Measurements from ENCODE around the gene ATAD3C. TPM values are rescaled to one million over a fixed set of nuclear protein-coding genes. Genes with fewer than 3 reads are reported as not detected.

The ATAD3C gene
- polyA plus RNA-seq, 1 of the 3 experiments (the other 2 are of a cell fraction) = 0.38 TPM

GRCh38 chr1:1406101-1406820, 43.2 kb upstream of the ATAD3C start:
- peak overlapping the region; percentile 72 to 77 for H3K27ac ChIP-seq (ENCODE audit: low read depth in 2 of 2, low read length in 1 of 2)
- DNase-seq = peak; percentile 51
- H3K79me2 ChIP-seq (ENCODE audit: insufficient read depth) = peaks cover 79% of the 10 kb centered on the region
- H3K4me3 ChIP-seq (ENCODE audit: low read depth in 2 of 2, low read length in 1 of 2) = peak overlapping the region; percentile 74 to 77
- H3K9me3 ChIP-seq = no peaks in the 10 kb centered on the region
- H3K9me2 ChIP-seq = no peaks in the 10 kb centered on the region
- WGBS (ENCODE audit: low lambda C conversion rate) = 42% methylated on average over 33 of the region's 43 CpGs
- TF ChIP-seq EZH2phosphoT487 (IDR thresholded peaks at IDR 0.05; ENCODE audit: borderline replicate concordance, low read depth) = no peak
- no peak for TF ChIP-seq ELF1 (IDR thresholded peaks at IDR 0.05)
- TF ChIP-seq GATA2 (CRISPR knock-in tag; IDR thresholded peaks at IDR 0.05) = no peak
- no peak for TF ChIP-seq SMC3 (IDR thresholded peaks at IDR 0.05; ENCODE audit: low read depth, low read length)
- peak; percentile 49; the same call in 1 of the 2 replicates for TF ChIP-seq MXI1 (IDR thresholded peaks at IDR 0.05; ENCODE audit: low read depth, low read length)
- TF ChIP-seq RAD21 (IDR thresholded peaks at IDR 0.05; ENCODE audit: low read length) = peak; percentile 15; the same call in 1 of the 2 replicates
- no peak for TF ChIP-seq FOXJ3 (CRISPR knock-in tag; IDR thresholded peaks at IDR 0.05)
- TF ChIP-seq FOSL2 (IDR thresholded peaks at IDR 0.05; ENCODE audit: borderline replicate concordance, low read depth) = no peak
- TF ChIP-seq USF1 (IDR thresholded peaks at IDR 0.05; ENCODE audit: borderline replicate concordance, low read depth) = no peak
- TF ChIP-seq FOXM1 (IDR thresholded peaks at IDR 0.05; ENCODE audit: low read depth) = no peak
- TF ChIP-seq CHD2 (IDR thresholded peaks at IDR 0.05; ENCODE audit: low read length, partially characterized antibody) = no peak
- no peak for TF ChIP-seq TEAD4 (IDR thresholded peaks at IDR 0.05; ENCODE audit: borderline replicate concordance, insufficient read depth)
- no peak for TF ChIP-seq CTCF (IDR thresholded peaks at IDR 0.05)
- no peak for TF ChIP-seq NFIC (IDR thresholded peaks at IDR 0.05; ENCODE audit: borderline replicate concordance)
- TF ChIP-seq MEF2A (IDR thresholded peaks at IDR 0.05; ENCODE audit: borderline replicate concordance, low read depth) = no peak
- TF ChIP-seq POLR2AphosphoS5 (IDR thresholded peaks at IDR 0.05; ENCODE audit: low read depth, low read length) = peak; percentile 13; the same call in 1 of the 2 replicates
- no peak for TF ChIP-seq NRF1 (IDR thresholded peaks at IDR 0.05; ENCODE audit: low read depth, low read length)
- TF ChIP-seq JUND (IDR thresholded peaks at IDR 0.05) = no peak
- TF ChIP-seq MAX (IDR thresholded peaks at IDR 0.05; ENCODE audit: low read depth) = no peak
- no peak for TF ChIP-seq SIN3A (IDR thresholded peaks at IDR 0.05; ENCODE audit: borderline replicate concordance, low read depth, low read length)
- TF ChIP-seq RXRA (IDR thresholded peaks at IDR 0.05; ENCODE audit: borderline replicate concordance, low read depth) = no peak
- TF ChIP-seq EP300 (IDR thresholded peaks at IDR 0.05; ENCODE audit: borderline replicate concordance in 1 of 2, low read depth in 1 of 2, low read length in 1 of 2) = no peak
- TF ChIP-seq ZBTB33 (IDR thresholded peaks at IDR 0.05; ENCODE audit: borderline replicate concordance, low read depth) = no peak
- no peak for TF ChIP-seq YY1 (IDR thresholded peaks at IDR 0.05; ENCODE audit: low read depth)
- no peak for TF ChIP-seq RCOR1 (IDR thresholded peaks at IDR 0.05; ENCODE audit: low read length)
- TF ChIP-seq TAF1 (IDR thresholded peaks at IDR 0.05; ENCODE audit: borderline replicate concordance, low read depth, low read length) = no peak
- TF ChIP-seq IRF3 (IDR thresholded peaks at IDR 0.05; ENCODE audit: low read depth, low read length) = no peak
- peak overlapping the region; percentile 88 for H3K9ac ChIP-seq
- H3K4me1 ChIP-seq (ENCODE audit: control insufficient read depth in 1 of 2, insufficient read depth in 2 of 2, low read depth in 1 of 2, low read length in 1 of 2) = peaks cover 11 to 19% of the 10 kb centered on the region in 2 experiments; a peak in 3 of 4 replicates
- H4K20me1 ChIP-seq (ENCODE audit: insufficient read depth) = no peaks in the 10 kb centered on the region
- ChIA-PET POLR2A (interaction anchor here (0.7 to 3.3 kb wide), 3 partner anchors 15 to 31 kb away, joined by 3 to 18 read pairs (median 3); partner anchors contain the start of genes ANKRD65 and AURKAIP1), CTCF (interaction anchor here (0.7 to 3.5 kb wide), 6 partner anchors 8 to 212 kb away, joined by 3 to 14 read pairs (median 3); partner anchors contain the start of genes AURKAIP1 and CCNL2)
- H3K27me3 ChIP-seq (ENCODE audit: insufficient read depth) = no peaks in the 10 kb centered on the region
- H2AFZ ChIP-seq (ENCODE audit: low read depth) = no peak overlapping the region
- peaks cover 40% of the 10 kb centered on the region for H3F3A ChIP-seq (replicated peaks; ENCODE audit: insufficient read depth)
- peaks cover 18 to 22% of the 10 kb centered on the region in 2 experiments for H3K36me3 ChIP-seq (replicated peaks in 1 of 2; ENCODE audit: control insufficient read depth in 1 of 2, insufficient read depth in 2 of 2, low read length in 1 of 2)
- H3K4me2 ChIP-seq = peak overlapping the region; percentile 87

Measured in SK-N-SH (cell line).